ENCODE data around the gene HYAL4.
"Not testable (repeated sequence)": the region's sequence is repeated elsewhere in the genome, so short reads cannot be mapped to it uniquely, and the experiment has no call there.

Gene HYAL4, protein sequence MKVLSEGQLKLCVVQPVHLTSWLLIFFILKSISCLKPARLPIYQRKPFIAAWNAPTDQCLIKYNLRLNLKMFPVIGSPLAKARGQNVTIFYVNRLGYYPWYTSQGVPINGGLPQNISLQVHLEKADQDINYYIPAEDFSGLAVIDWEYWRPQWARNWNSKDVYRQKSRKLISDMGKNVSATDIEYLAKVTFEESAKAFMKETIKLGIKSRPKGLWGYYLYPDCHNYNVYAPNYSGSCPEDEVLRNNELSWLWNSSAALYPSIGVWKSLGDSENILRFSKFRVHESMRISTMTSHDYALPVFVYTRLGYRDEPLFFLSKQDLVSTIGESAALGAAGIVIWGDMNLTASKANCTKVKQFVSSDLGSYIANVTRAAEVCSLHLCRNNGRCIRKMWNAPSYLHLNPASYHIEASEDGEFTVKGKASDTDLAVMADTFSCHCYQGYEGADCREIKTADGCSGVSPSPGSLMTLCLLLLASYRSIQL

DNA sequence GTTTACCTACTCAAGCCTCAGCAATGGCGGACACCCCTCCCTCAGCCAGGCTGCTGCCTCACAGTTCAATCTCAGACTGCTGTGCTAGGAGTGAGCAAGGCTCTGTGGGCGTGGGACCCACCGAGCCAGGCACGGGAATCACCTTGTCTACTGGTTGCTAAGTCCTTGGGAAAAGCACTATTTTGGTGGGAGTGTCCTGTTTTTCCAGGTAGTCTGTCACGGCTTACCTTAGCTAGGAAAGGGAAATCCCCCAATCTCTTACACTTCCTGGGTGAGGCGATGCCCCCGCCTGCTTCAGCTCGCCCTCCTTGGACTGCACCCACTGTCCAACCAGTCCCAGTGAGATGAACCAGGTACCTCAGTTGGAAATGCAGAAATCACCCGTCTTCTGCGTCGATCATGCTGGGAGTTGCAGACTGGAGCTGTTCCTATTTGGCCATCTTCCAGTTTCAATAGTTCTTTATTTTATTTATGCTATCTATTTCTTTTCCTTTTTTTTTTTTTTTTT, at the start of gene HYAL4:
HYAL4 (plus strand) TSS at position 458 of the 508 bp plus-strand sequence. CDS start 23,105 bp downstream, outside the sequence.
- DNase-seq, result no peak

- no peak for DNase-seq
These were observed 49.1 kb upstream of the HYAL4 start for GRCh38 chr7:123795917-123796316.

- DNase-seq, result no peak
These were observed 48.4 kb upstream of the HYAL4 start for GRCh38 chr7:123796568-123796967.

DNA sequence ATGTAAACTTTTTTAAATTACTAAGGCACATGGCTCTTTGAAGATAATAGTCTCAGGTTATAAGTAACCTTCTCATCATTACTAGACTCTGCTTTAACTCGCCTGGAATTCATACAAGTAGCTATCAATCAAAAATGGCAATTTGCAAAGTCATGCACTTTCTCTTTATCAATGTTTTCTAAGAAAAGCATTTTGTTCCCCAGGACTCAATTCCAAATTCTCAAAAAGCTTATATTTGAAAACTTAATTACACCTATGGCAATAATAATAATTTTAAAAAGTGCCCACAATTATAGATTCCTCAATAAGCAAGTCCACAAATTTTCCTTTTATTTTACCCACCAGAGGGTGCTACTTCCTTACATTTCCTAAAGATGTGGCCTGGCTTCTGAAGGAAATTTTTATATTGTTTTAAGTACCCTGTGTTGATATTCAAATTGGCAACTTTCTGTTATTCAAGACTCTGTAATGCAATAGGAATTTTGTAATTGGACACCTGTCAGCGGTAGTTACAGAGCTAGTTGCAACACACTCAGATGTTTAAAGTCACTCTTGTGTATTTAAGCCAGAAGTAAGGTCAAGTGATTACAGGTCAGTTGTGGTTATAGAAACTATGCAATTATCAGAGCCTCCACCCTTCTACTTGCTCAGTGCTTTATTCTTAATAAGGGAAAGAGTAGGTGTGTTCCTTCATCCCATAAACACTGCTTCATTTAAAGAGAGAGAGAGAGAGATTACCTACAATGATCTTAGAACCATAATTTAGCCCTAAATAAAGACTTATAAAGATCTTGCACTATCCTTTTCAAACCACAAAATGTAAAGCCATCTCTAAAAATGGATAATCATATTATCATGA, 47.1 kb upstream of the HYAL4 start:
- DNase-seq, result peak; percentile 66

GRCh38 chr7:123798532-123799188, 46.3 kb upstream of the HYAL4 start:
- DNase-seq, result peak; percentile 41

GRCh38 chr7:123802249-123802648, 42.7 kb upstream of the HYAL4 start:
- no peak for DNase-seq

GRCh38 chr7:123805287-123805686, 39.7 kb upstream of the HYAL4 start:
- DNase-seq, result no peak

GRCh38 chr7:123809471-123809870, 35.5 kb upstream of the HYAL4 start:
- no peak for DNase-seq

- DNase-seq, result no peak
These were observed 33.9 kb upstream of the HYAL4 start for GRCh38 chr7:123811056-123811455.

DNA sequence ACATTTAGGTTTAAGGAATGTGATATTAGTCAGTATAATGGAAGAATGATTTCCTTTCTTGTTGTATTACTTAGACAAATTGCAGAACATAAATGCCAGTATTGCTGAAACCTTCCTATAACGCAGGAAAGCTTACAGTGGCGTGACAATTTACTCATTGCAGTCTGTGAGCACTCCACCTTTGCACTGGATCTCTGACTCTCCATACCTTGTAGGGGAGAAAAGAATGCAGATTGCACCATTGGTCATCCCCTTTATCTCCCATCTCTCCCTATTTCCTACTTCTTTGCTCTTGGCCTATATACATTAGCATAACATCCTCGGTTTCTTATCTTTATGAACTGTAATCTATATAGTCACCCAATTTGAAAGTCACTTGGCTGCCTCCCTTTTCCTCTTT, 28.1 kb upstream of the HYAL4 start:
- DNase-seq, result no peak

- no peak for DNase-seq
These were observed 26.0 kb upstream of the HYAL4 start for GRCh38 chr7:123819001-123819400.

DNA sequence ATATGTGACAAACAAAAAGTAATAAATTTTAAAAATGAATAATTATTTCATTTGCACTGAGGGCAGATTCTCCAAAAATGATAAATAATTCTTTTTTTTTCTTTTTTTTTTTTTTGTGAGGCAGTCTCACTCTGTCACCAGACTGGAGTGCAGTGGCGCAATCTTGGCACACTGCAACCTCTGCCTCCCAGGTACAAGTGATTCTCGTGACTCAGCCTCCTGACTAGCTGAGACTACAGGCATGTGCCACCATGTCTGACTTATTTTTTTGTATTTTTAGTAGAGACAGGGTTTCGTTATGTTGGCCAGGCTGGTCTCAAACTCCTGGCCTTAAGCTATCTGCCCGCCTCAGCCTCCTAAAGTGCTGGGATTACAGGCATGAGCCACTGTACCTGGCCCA, 25.2 kb upstream of the HYAL4 start:
- DNase-seq, result not testable (repeated sequence)

DNA sequence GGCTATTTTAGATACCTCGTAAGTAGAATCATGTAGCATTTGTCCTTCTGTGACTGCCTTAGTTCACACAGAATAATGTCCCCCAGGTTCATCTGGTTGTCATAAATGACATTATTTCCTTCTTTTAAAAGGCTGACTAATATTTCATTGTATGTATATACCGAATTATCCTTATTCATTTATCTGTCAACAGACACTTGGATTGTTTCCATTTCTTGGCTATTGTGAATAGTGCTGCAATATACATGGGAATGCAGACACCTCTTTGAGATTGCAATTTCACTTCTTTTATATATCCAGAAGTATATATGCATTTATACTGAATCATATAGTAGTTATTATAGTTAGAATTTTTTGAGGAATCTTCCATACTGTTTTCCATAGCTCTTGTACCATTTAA, 24.1 kb upstream of the HYAL4 start:
- no peak for DNase-seq

- no peak for DNase-seq
These were observed 23.6 kb upstream of the HYAL4 start for GRCh38 chr7:123821320-123821719.

DNA sequence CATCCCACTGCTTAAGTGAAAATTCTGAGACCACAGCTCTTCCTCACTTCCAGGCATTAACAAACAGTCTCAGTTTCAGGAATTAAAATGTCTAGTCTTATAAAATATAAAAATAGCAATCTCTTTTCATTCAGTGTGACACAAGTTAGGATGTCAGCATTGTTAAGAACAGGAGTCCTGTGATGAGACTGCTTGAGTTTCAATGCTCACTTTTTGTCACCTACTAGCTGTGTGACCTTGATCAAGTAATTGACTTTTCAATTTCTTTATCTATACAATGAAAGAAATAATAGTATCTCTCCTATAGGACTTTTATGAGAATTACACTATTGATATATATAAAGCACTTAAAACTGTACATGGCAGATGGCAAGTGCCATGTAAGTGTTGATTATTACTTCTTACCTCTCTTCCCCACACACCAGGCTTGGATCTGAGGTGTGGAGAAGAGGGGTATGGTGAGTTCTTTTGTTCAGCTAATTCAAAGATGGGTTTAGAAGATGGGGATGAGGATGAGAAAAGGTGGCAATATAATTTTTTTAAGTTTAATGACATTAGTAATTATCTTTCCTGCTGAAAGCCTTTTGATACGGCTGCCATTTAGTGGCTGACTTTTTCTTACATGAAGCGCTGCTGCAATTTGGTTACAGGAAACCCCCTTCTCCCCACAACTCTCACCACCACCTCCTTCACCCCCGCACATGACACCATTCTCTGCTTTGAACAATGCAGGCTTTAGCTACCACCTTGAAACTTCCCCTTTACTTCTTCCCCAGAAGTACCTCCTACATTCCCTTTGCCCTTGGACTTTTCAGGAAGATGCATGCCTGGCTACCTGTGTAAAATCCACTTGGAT, 20.8 kb upstream of the HYAL4 start:
- DNase-seq, result no peak

- no peak for DNase-seq
These were observed 20.3 kb upstream of the HYAL4 start for GRCh38 chr7:123824754-123825067.

DNA sequence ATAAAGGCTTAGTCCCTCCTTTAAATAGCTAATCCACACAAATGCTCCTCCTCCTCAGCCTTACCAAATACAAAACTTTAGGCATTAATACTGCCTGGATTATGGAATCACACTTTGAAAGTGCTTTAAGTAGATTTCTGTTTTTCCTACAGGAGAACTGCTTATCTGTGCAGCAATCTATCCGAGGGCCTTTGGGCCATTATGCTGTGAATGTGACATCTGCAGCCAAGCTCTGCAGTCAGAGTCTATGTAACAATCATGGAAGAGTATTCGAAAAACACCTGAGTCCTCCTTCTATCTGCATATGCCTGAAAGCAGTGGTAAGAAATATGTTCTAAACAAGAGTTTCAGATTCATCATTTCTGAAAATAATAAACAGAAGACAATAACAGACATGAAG, 16.2 kb upstream of the HYAL4 start:
- no peak for DNase-seq

- DNase-seq, result no peak
These were observed 8.3 kb upstream of the HYAL4 start for GRCh38 chr7:123836656-123837055.

- DNase-seq, result not testable (repeated sequence)
These were observed 5.9 kb upstream of the HYAL4 start for GRCh38 chr7:123839106-123839505.

DNA sequence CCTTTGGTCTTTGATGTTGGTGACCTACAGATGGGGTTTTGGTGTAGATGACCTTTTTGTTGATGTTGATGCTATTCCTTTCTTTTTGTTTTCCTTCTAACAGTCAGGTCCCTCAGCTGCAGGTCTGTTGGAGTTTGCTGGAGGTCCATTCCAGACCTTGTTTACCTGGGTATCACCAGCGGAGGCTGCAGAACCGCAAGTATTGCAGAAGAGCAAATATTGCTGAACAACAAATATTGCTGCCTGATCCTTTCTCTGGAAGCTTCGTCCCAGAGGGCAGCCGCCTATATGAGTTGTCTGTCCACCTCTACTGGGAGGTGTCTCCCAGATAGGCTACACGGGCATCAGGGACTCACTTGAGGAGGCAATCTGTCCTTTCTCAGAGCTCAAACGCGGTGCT, 827 bp upstream of the HYAL4 start:
- DNase-seq, result not testable (repeated sequence)

GRCh38 chr7:123845823-123846216, 851 bp downstream of the HYAL4 start:
- DNase-seq, result no peak

DNA sequence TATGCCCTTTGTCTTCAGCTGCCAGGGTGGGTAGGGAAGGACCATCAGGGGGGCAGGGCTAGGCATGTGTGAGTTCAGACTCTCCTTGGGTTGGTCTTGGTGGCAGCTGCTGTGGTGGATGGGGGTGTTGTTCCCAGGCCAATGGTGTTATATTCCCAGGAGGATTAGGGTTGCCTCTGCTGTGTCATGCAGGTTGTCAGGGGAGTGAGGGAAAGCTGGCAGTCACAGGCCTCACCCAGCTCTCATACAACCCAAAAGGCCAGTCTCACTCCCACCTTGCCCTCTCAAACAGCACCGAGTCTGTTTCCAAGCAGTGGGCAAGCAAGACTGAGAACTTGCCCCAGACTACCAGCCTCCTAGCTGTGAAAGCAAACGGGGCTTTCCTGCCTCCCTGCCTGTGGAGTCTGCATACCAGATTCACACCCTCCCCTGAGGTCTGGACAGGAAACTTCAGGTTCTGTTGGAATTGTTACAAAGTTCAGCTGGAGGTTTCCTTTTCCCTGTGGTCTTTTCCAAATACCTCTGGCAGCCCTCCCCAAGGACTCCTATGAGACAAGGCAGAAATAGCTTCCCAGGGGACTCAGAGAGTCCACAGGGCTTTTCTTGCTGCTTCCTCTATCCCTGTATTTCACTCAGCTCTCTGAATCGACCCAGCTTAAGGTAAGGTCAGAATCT, 1.4 kb downstream of the HYAL4 start:
- no peak for DNase-seq
